Body of pancreas (tissue), 4 donors: ENCODE measurements around the gene SCN3B. TPM values are rescaled to one million over a fixed set of nuclear protein-coding genes. Genes with fewer than 3 reads are reported as not detected.

Experiments used
- ATAC-seq: fragments of 150-250 bp; one replicate; pipeline ENCODE4 v1.9.1; 2016
- DNase-seq, 4 donors: peaks; one replicate each; pipeline ENCODE4 v3.0.0-alpha.2; 2019
- H3K27ac ChIP-seq, 4 donors: fragments of 200-600 bp; sonication (generic); 1 replicate in 3 of 4; 2 replicates in 1 of 4; pipeline versions ENCODE4 v1.5.1 to v1.6.1; 2016 to 2019; ENCODE audit warnings: mild to moderate bottlenecking in 1 of 4, mixed read lengths in 1 of 4, moderate library complexity in 1 of 4
- H3K27me3 ChIP-seq, 2 donors: fragments of 200-600 bp; sonication (generic); one replicate each; pipeline ENCODE4 v1.6.0; 2016; ENCODE audit warnings: mild to moderate bottlenecking in 1 of 2
- H3K36me3 ChIP-seq, 2 donors: fragments of 200-600 bp; sonication (generic); replicated peaks in 1 of 2; 2 replicates each; pipeline ENCODE4 v1.5.1; 2016; ENCODE audit warnings: low read depth in 2 of 2; ENCODE audit not compliant: insufficient read depth in 1 of 2
- H3K4me1 ChIP-seq: fragments of 200-600 bp; sonication (generic); one replicate; pipeline ENCODE4 v1.6.0; 2016
- H3K4me3 ChIP-seq, 2 donors: fragments of 200-600 bp; sonication (generic); 1 replicate in 1 of 2; 2 replicates in 1 of 2; pipeline ENCODE4 v1.5.1; 2016 to 2019
- H3K9me3 ChIP-seq, 3 donors: fragments of 200-600 bp; sonication (generic); 1 replicate in 2 of 3; 2 replicates in 1 of 3; pipeline ENCODE4 v1.5.1; 2016
- CTCF ChIP-seq, 7 experiments: fragments of 450-650 bp in 4 of 7; fragments of 200-600 bp in 3 of 7; sonication (generic) in 3 of 7; IDR thresholded peaks; one replicate each; pipeline ENCODE4 v1.5.1; 2016 to 2019; ENCODE audit warnings: antibody characterized with exemption in 7 of 7
- POLR2A ChIP-seq, 3 donors: fragments of 450-650 bp; IDR thresholded peaks; one replicate each; pipeline ENCODE4 v1.6.1; 2016; ENCODE audit warnings: antibody characterized with exemption in 3 of 3, mild to moderate bottlenecking in 2 of 3
- WGBS, 2 donors: methylation state at CpG; one replicate each; pipeline ENCODE4 v1.1.5; 2017; 5-methylcytosine and 5-hydroxymethylcytosine counted together
- intact Hi-C: fragments of 100-400 bp; cut with DNase I; formaldehyde crosslinking; loops from one replicate; pipeline ENCODE4 v1.15.1; 2023
- total RNA-seq, 2 donors: library from RNA; depleted of rRNA; stranded (reverse); fragments of >200 nt; gene quantifications; one replicate each; pipeline ENCODE4 v1.1.0, GENCODE V29; 2016

Gene SCN3B
- total RNA-seq, 2 donors from 2014 or later = 0.78 to 1.6 TPM

- H3K27me3 ChIP-seq = no peaks in the 10 kb centered on the region
- H3K36me3 ChIP-seq = no peaks in the 10 kb centered on the region
- no peak overlapping the region for H3K27ac ChIP-seq
- intact Hi-C loops = no loop called here
- WGBS, 2 donors = 66 to 76% methylated on average over 4 of the region's 4 CpGs
- no peak for DNase-seq
- TF ChIP-seq POLR2A (IDR thresholded peaks at IDR 0.05) (no peak), CTCF (IDR thresholded peaks at IDR 0.05) (no peak)
- no peak overlapping the region for H3K4me3 ChIP-seq
- H3K9me3 ChIP-seq = no peaks in the 10 kb centered on the region
- H3K4me1 ChIP-seq = no peaks in the 10 kb centered on the region
- ATAC-seq = no peak
Measured at GRCh38 chr11:123601136-123601535, 53.3 kb downstream of the SCN3B start.

- WGBS, 2 donors = 100% methylated on average over 2 of the region's 2 CpGs
- H3K36me3 ChIP-seq = no peaks in the 10 kb centered on the region
- intact Hi-C loops = no loop called here
- H3K27me3 ChIP-seq = no peaks in the 10 kb centered on the region
- no peak overlapping the region for H3K4me3 ChIP-seq
- H3K4me1 ChIP-seq = no peaks in the 10 kb centered on the region
- no peaks in the 10 kb centered on the region for H3K9me3 ChIP-seq
- no peak for DNase-seq
- ATAC-seq = no peak
- no peak overlapping the region for H3K27ac ChIP-seq
- TF ChIP-seq POLR2A (IDR thresholded peaks at IDR 0.05) (no peak), CTCF (IDR thresholded peaks at IDR 0.05) (no peak)
Measured at GRCh38 chr11:123597859-123598258, 56.6 kb downstream of the SCN3B start.

- DNase-seq (no peak), ATAC-seq (no peak)
- H3K4me1 ChIP-seq = peaks cover 12% of the 10 kb centered on the region
- 59 to 67% methylated on average over 4 of the region's 4 CpGs for WGBS, 2 donors
- no peak for TF ChIP-seq POLR2A (IDR thresholded peaks at IDR 0.05)
- no peaks in the 10 kb centered on the region for H3K9me3 ChIP-seq
- H3K27ac ChIP-seq = no peak overlapping the region
- no peaks in the 10 kb centered on the region for H3K27me3 ChIP-seq
- intact Hi-C loops = no loop called here
- no peak overlapping the region for H3K4me3 ChIP-seq
- no peaks in the 10 kb centered on the region for H3K36me3 ChIP-seq
Measured at GRCh38 chr11:123594921-123595320, 59.5 kb downstream of the SCN3B start.

- no peak for TF ChIP-seq POLR2A (IDR thresholded peaks at IDR 0.05)
- no peak for TF ChIP-seq CTCF (IDR thresholded peaks at IDR 0.05)
- H3K4me3 ChIP-seq = no peak overlapping the region
Measured at GRCh38 chr11:123594188-123594901, 60.1 kb downstream of the SCN3B start.

GRCh38 chr11:123593570-123593969 lies 60.9 kb downstream of the SCN3B start:
- intact Hi-C loops = no loop called here
- H3K27me3 ChIP-seq = no peaks in the 10 kb centered on the region
- 86 to 87% methylated on average over 5 of the region's 6 CpGs for WGBS, 2 donors
- H3K27ac ChIP-seq = no peak overlapping the region
- H3K36me3 ChIP-seq = no peaks in the 10 kb centered on the region
- peaks cover 15% of the 10 kb centered on the region for H3K4me1 ChIP-seq
- no peaks in the 10 kb centered on the region for H3K9me3 ChIP-seq
- ATAC-seq (no peak), DNase-seq (no peak)
- H3K4me3 ChIP-seq = no peak overlapping the region
- no peak for TF ChIP-seq POLR2A (IDR thresholded peaks at IDR 0.05)
- TF ChIP-seq CTCF (IDR thresholded peaks at IDR 0.05) = no peak

More at GRCh38 chr11:123594188-123594901, 60.1 kb downstream of the SCN3B start:
- 85 to 91% methylated on average over 7 to 8 of the region's 8 CpGs for WGBS, 2 donors
- H3K27me3 ChIP-seq = no peaks in the 10 kb centered on the region
- intact Hi-C loops = no loop called here
- H3K4me1 ChIP-seq = peaks cover 15% of the 10 kb centered on the region
- DNase-seq (no peak), ATAC-seq (no peak)
- no peaks in the 10 kb centered on the region for H3K36me3 ChIP-seq
- H3K9me3 ChIP-seq = no peaks in the 10 kb centered on the region
- no peak overlapping the region for H3K27ac ChIP-seq
